Stimulated activated CD4-positive, alpha-beta T cell treated with anti-CD3 and anti-CD28 coated beads, Interleukin-4, amount 100 ng/mL, for 48 hours (primary cell): Measurements from ENCODE around the gene AQP6.
"Not testable (repeated sequence)": the region's sequence is repeated elsewhere in the genome, so short reads cannot be mapped to it uniquely, and the experiment has no call there.

ENCODE experiments used
- DNase-seq, 2 donors: peaks; one replicate each; pipeline ENCODE4 v3.0.0-alpha.2; 2020; ENCODE audit warnings: low read depth in 2 of 2

The AQP6 gene

GRCh38 chr12:49989400-49989799 lies 16.7 kb downstream of the AQP6 start:
- not testable (repeated sequence) for DNase-seq

GRCh38 chr12:49990273-49990672 lies 17.5 kb downstream of the AQP6 start:
- DNase-seq, result no peak

GRCh38 chr12:49998453-49998852 lies 25.7 kb downstream of the AQP6 start:
- no peak for DNase-seq

- DNase-seq, result no peak
These were observed 30.8 kb downstream of the AQP6 start for GRCh38 chr12:50003595-50003994.

- no peak for DNase-seq
These were observed 31.9 kb downstream of the AQP6 start for GRCh38 chr12:50004696-50005095.

GRCh38 chr12:50005175-50005574 lies 32.4 kb downstream of the AQP6 start:
- DNase-seq, result no peak

GRCh38 chr12:50006280-50006679 lies 33.5 kb downstream of the AQP6 start:
- no peak for DNase-seq

GRCh38 chr12:50006754-50007442 lies 34.2 kb downstream of the AQP6 start:
- no peak for DNase-seq

- no peak for DNase-seq
These were observed 40.8 kb downstream of the AQP6 start for GRCh38 chr12:50013361-50014147.

- DNase-seq, result no peak
These were observed 41.6 kb downstream of the AQP6 start for GRCh38 chr12:50014342-50014741.

- no peak for DNase-seq
These were observed 44.0 kb downstream of the AQP6 start for GRCh38 chr12:50016501-50017475.

- no peak for DNase-seq
These were observed 44.9 kb downstream of the AQP6 start for GRCh38 chr12:50017641-50018040.

- DNase-seq, result no peak
These were observed 45.4 kb downstream of the AQP6 start for GRCh38 chr12:50018154-50018553.

GRCh38 chr12:50018968-50019367 lies 46.2 kb downstream of the AQP6 start:
- DNase-seq, result no peak

- no peak for DNase-seq
These were observed 46.8 kb downstream of the AQP6 start for GRCh38 chr12:50019524-50019923.

- no peak for DNase-seq
These were observed 48.3 kb downstream of the AQP6 start for GRCh38 chr12:50021031-50021430.

- no peak for DNase-seq
These were observed 50.2 kb downstream of the AQP6 start for GRCh38 chr12:50022903-50023302.

GRCh38 chr12:50024227-50024626 lies 51.5 kb downstream of the AQP6 start:
- DNase-seq, result no peak

- peak in 1 of 2 donors; percentile 13 for DNase-seq
These were observed 52.0 kb downstream of the AQP6 start for GRCh38 chr12:50024805-50025186.

GRCh38 chr12:50025187-50026059 lies 52.7 kb downstream of the AQP6 start, which contains the start of gene RACGAP1:
RACGAP1 (minus strand) TSS chr12:50025494; CDS start chr12:50016715, 8,779 bp downstream.
- DNase-seq, result peak; percentile 85 to 91

GRCh38 chr12:50026691-50027090 lies 53.9 kb downstream of the AQP6 start:
- no peak for DNase-seq
